PC-3 (cell line): Measurements from ENCODE around the gene FKBP9. TPM values are rescaled to one million over a fixed set of nuclear protein-coding genes. Genes with fewer than 3 reads are reported as not detected.

Source experiments
- ATAC-seq: fragments of 200-7000 bp; cut with Tn5 transposase; 2 replicates; pipeline ENCODE4 v1.9.1; 2020; ENCODE audit warnings: mild to moderate bottlenecking, moderate library complexity
- BruUV-seq: library from RNA; stranded (reverse); fragments of 400-500 nt; replicated peaks from 2 replicates; lab custom pipeline; 2021; lab: Mats Ljungman, UMichigan
- CTCF ChIA-PET: fragments of 300-600 bp; sonication (Branson Sonifier 250); formaldehyde crosslinking; loops from one replicate; lab custom pipeline; 2022; ENCODE audit warnings: antibody characterized with exemption; lab: Charles Lee
- POLR2A ChIA-PET: fragments of 300-600 bp; sonication (Branson Sonifier 250); formaldehyde crosslinking; loops from one replicate; lab custom pipeline; 2022; ENCODE audit warnings: antibody characterized with exemption; ENCODE audit not compliant: unreplicated experiment; lab: Charles Lee
- DNase-seq: peaks from one replicate; pipeline ENCODE4 v3.0.0-alpha.2; 2015
- H2AFZ ChIP-seq: fragments of 300-600 bp; sonication (generic); 2 replicates; pipeline ENCODE4 v1.6.0; 2016; ENCODE audit warnings: antibody characterized with exemption, low read length
- H3F3A ChIP-seq: fragments of 300-600 bp; sonication (generic); one replicate; pipeline ENCODE4 v1.6.0; 2017; ENCODE audit warnings: antibody characterized with exemption, low read length, control low read depth, mild to moderate bottlenecking; ENCODE audit not compliant: unreplicated experiment
- H3K27ac ChIP-seq: fragments of 300-600 bp; sonication (generic); 2 replicates; pipeline ENCODE4 v1.5.1; 2016; ENCODE audit warnings: mild to moderate bottlenecking, low read length
- H3K27me3 ChIP-seq: fragments of 300-600 bp; sonication (generic); 2 replicates; pipeline ENCODE4 v1.6.1; 2016; ENCODE audit warnings: low read length, mixed read lengths
- H3K36me3 ChIP-seq: fragments of 300-600 bp; sonication (generic); 2 replicates; pipeline ENCODE4 v1.6.1; 2016; ENCODE audit warnings: low read depth, mixed run types, low read length, mixed read lengths
- H3K4me1 ChIP-seq: fragments of 300-600 bp; sonication (generic); 2 replicates; pipeline ENCODE4 v1.5.1; 2016; ENCODE audit warnings: low read length; ENCODE audit not compliant: insufficient read depth
- H3K4me2 ChIP-seq: fragments of 300-600 bp; sonication (generic); 2 replicates; pipeline ENCODE4 v1.6.0; 2016; ENCODE audit warnings: low read length
- H3K4me3 ChIP-seq: fragments of 300-600 bp; sonication (generic); 2 replicates; pipeline ENCODE4 v1.5.1; 2016; ENCODE audit warnings: mild to moderate bottlenecking, low read length, mixed read lengths
- H3K79me2 ChIP-seq: fragments of 300-600 bp; sonication (generic); 2 replicates; pipeline ENCODE4 v1.6.1; 2017; ENCODE audit warnings: low read length, mixed read lengths
- H3K9ac ChIP-seq: fragments of 300-600 bp; sonication (generic); 2 replicates; pipeline ENCODE4 v1.6.0; 2016; ENCODE audit warnings: mild to moderate bottlenecking, low read length
- H3K9me2 ChIP-seq: fragments of 300-600 bp; sonication (generic); replicated peaks from 2 replicates; pipeline ENCODE4 v1.6.1; 2016; ENCODE audit warnings: mixed run types, low read length, mixed read lengths
- H3K9me3 ChIP-seq: fragments of 300-600 bp; sonication (generic); 2 replicates; pipeline ENCODE4 v1.6.1; 2016; ENCODE audit warnings: low read length, mixed read lengths
- H4K20me1 ChIP-seq: fragments of 300-600 bp; sonication (generic); 2 replicates; pipeline ENCODE4 v1.6.1; 2016; ENCODE audit warnings: low read length, mixed read lengths
- EZH2 ChIP-seq: fragments of 300-600 bp; sonication (generic); IDR thresholded peaks from one replicate; pipeline ENCODE4 v1.6.1; 2017; ENCODE audit warnings: antibody characterized with exemption, mild to moderate bottlenecking, low read length; ENCODE audit not compliant: unreplicated experiment
- EZH2phosphoT487 ChIP-seq: fragments of 300-600 bp; sonication (generic); IDR thresholded peaks from 2 replicates; pipeline ENCODE4 v1.6.1; 2018; ENCODE audit warnings: mild to moderate bottlenecking, antibody characterized with exemption, low read length, borderline replicate concordance
- intact Hi-C: fragments of 100-400 bp; cut with micrococcal nuclease; formaldehyde crosslinking; loops from 2 replicates; pipeline ENCODE4 v1.9.0; 2023
- total RNA-seq: library from RNA; depleted of rRNA; stranded (reverse); fragments of >200 nt; gene quantifications from 2 replicates; pipeline ENCODE4 v1.2.3, GENCODE V29; 2014
- TF ChIP-seq, protein P1 (sequence below): fragments of 300-600 bp; sonication (generic); conservative IDR thresholded peaks from 2 replicates; pipeline ENCODE4 v1.5.1; 2017; ENCODE audit warnings: antibody characterized with exemption, low read depth, mild to moderate bottlenecking, low read length

FKBP9 gene
- total RNA-seq, 1 experiment from 2014 or later, result 63.4 TPM

DNA sequence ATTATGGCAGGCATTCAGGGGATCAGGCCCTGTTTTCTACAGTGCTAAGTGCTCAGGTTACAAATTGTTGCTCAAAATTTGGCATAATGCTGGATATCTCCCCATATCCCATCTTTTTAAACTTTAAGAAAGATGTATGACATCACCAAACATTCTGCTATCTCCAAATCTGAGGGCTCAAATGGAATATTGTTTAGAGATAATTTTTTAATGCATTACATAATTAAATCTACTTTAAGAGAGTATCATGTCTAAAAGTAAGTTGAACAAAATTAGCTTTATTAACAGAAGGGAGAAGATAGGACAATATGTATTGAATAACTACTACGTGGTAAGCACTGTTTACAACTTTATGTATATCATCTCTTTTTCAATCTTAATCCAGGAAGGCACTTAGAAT is 91.5 kb downstream of the FKBP9 start:
- H4K20me1 ChIP-seq, result peaks cover 17% of the 10 kb centered on the region
- H3K9ac ChIP-seq, result no peak overlapping the region
- no peak for TF ChIP-seq EZH2phosphoT487
- ChIA-PET POLR2A (no interaction called here), CTCF (no interaction called here)
- H3K4me1 ChIP-seq, result peaks cover 14% of the 10 kb centered on the region
- no peak overlapping the region for H2AFZ ChIP-seq
- H3K9me2 ChIP-seq, result no peaks in the 10 kb centered on the region
- H3K4me2 ChIP-seq, result no peak overlapping the region
- BruUV-seq, result no TSS peak
- H3K9me3 ChIP-seq, result no peaks in the 10 kb centered on the region
- H3K27ac ChIP-seq, result no peak overlapping the region
- H3K79me2 ChIP-seq, result peaks cover 91% of the 10 kb centered on the region
- H3K36me3 ChIP-seq, result no peaks in the 10 kb centered on the region
- no peak overlapping the region for H3K4me3 ChIP-seq
- H3F3A ChIP-seq, result no peaks in the 10 kb centered on the region
- no peak for ATAC-seq
- DNase-seq, result no peak
- intact Hi-C loops, result loop anchor here (10.0 kb wide), 1 partner anchor 554 kb away; the partner anchor contains the start of genes AVL9 and LSM5
- H3K27me3 ChIP-seq, result no peaks in the 10 kb centered on the region

DNA sequence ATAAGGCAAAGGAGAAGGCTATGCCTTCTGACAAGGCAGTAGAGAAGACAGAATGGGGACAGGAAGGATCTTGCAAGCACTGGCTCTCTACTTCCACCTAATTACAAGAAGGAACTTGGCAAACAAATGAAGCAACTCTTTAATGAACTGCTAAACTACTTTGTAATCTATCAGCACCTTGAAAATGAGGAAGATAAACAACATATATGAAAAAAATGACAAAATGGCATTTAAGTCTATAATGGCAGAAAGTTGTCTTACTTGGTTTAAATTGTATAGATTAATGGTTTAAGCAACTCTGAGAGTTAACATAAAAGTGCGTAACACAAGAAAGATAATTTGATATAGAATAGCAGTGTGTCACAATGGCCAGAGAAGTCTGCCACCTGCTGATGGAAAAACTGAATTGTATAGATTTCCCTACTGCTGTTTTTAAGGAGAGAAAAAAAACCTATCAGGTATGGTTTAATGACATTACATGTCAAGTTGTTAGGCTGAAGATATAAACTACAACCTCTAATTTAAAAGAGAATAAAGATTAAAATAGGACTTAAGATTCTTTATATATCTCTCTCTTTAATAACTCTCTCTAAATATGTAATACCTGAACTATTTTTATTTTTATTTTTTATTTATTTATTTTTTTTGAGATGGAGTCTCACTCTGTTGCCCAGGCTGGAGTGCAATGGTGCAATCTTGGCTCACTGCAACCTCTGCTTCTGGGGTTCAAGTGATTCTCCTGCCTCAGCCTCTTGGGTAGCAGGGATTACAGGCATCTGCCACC is 93.5 kb downstream of the FKBP9 start:
- DNase-seq, result peak; percentile 66
- H3K4me2 ChIP-seq, result no peak overlapping the region

DNA sequence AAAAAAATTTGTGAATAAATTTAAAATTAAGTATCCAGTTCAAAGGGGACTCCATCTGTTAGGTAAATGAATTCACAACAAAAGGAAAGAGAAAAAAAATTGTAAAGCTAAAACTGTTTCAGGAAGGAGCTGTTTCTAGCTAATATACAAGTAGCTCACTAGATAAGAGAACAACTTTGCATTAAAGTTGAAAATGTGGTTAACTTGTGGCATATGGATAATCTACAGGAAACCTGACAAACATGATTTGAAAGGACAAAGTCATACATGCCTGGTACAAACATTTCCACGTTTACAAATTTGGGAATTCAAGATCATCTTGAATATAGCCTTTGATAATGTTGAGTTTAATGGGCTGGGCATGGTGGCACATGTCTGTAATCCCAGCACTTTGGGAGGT is 96.5 kb downstream of the FKBP9 start:
- POLR2A ChIA-PET, result no interaction called here
- TF ChIP-seq EZH2 (no peak), EZH2phosphoT487 (no peak)
- TF ChIP-seq, protein P1, sequence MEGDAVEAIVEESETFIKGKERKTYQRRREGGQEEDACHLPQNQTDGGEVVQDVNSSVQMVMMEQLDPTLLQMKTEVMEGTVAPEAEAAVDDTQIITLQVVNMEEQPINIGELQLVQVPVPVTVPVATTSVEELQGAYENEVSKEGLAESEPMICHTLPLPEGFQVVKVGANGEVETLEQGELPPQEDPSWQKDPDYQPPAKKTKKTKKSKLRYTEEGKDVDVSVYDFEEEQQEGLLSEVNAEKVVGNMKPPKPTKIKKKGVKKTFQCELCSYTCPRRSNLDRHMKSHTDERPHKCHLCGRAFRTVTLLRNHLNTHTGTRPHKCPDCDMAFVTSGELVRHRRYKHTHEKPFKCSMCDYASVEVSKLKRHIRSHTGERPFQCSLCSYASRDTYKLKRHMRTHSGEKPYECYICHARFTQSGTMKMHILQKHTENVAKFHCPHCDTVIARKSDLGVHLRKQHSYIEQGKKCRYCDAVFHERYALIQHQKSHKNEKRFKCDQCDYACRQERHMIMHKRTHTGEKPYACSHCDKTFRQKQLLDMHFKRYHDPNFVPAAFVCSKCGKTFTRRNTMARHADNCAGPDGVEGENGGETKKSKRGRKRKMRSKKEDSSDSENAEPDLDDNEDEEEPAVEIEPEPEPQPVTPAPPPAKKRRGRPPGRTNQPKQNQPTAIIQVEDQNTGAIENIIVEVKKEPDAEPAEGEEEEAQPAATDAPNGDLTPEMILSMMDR, result no peak
- CTCF ChIA-PET, result no interaction called here
- H3K36me3 ChIP-seq, result no peaks in the 10 kb centered on the region
- BruUV-seq, result no TSS peak
- H4K20me1 ChIP-seq, result peaks cover 14% of the 10 kb centered on the region
- no peak overlapping the region for H3K27ac ChIP-seq
- no peak overlapping the region for H2AFZ ChIP-seq
- no peak overlapping the region for H3K4me3 ChIP-seq
- no peak overlapping the region for H3K9ac ChIP-seq
- DNase-seq (no peak), ATAC-seq (no peak)
- H3K27me3 ChIP-seq, result no peaks in the 10 kb centered on the region
- H3K4me2 ChIP-seq, result no peak overlapping the region
- no peaks in the 10 kb centered on the region for H3K9me3 ChIP-seq
- intact Hi-C loops, result loop anchor here (5.0 kb wide), 1 partner anchor 361 kb away; no protein-coding TSS in a partner anchor
- no peaks in the 10 kb centered on the region for H3K9me2 ChIP-seq
- H3F3A ChIP-seq, result no peaks in the 10 kb centered on the region
- H3K4me1 ChIP-seq, result peaks cover 10% of the 10 kb centered on the region
- peaks cover 95% of the 10 kb centered on the region for H3K79me2 ChIP-seq

More for the DNA sequence above, 93.5 kb downstream of the FKBP9 start:
- CTCF ChIA-PET, result no interaction called here
- Histone ChIP-seq H3K9me2 (no peaks in the 10 kb centered on the region), H3K27ac (no peak overlapping the region), H3K27me3 (no peaks in the 10 kb centered on the region), H3K9me3 (no peaks in the 10 kb centered on the region), H3K79me2 (peaks cover 92% of the 10 kb centered on the region), H3K4me1 (peaks cover 10% of the 10 kb centered on the region), H4K20me1 (peaks cover 11% of the 10 kb centered on the region), H3F3A (no peaks in the 10 kb centered on the region), H3K36me3 (no peaks in the 10 kb centered on the region), H2AFZ (no peak overlapping the region), H3K9ac (no peak overlapping the region), H3K4me3 (no peak overlapping the region)
- BruUV-seq, result no TSS peak
- POLR2A ChIA-PET, result no interaction called here
- TF ChIP-seq, protein P1, result peak; percentile 78
- TF ChIP-seq EZH2phosphoT487, result no peak
- peak; percentile 67 for ATAC-seq
- intact Hi-C loops, result loop anchor here (1.0 to 5.0 kb wide), 4 partner anchors 86 to 358 kb away; no protein-coding TSS in a partner anchor
